Activated T-cell treated with anti-CD3 and anti-CD28 coated beads, Interleukin-2, amount 50 U/mL, for 72 hours (primary cell): ENCODE data around the gene CNGA1. TPM values are rescaled to one million over a fixed set of nuclear protein-coding genes. Genes with fewer than 3 reads are reported as not detected.
A peak's percentile ranks its signal among the peaks of the same experiment; 100 is the strongest.

ENCODE experiments used
- ATAC-seq, 2 donors: fragments of 150-1000 bp; cut with Tn5 transposase; replicated peaks in 1 of 2; 2 replicates each; pipeline ENCODE4 v1.10.0; 2021; ENCODE audit warnings: moderate library complexity in 2 of 2, mild to moderate bottlenecking in 1 of 2
- DNase-seq, 2 donors: peaks; one replicate each; pipeline ENCODE4 v3.0.0; 2021 to 2022; ENCODE audit warnings: mixed read lengths in 1 of 2
- H3K27ac Mint-ChIP-seq: one replicate; pipeline ENCODE4 v1.8.0; 2022; ENCODE audit warnings: mild to moderate bottlenecking, moderate library complexity, mixed read lengths
- H3K27me3 Mint-ChIP-seq: one replicate; pipeline ENCODE4 v1.8.0; 2022; ENCODE audit warnings: low read depth, mixed read lengths
- H3K36me3 Mint-ChIP-seq, 2 donors: one replicate each; pipeline ENCODE4 v1.8.0; 2022; ENCODE audit warnings: mixed read lengths in 2 of 2, mild to moderate bottlenecking in 1 of 2; ENCODE audit not compliant: insufficient read depth in 2 of 2
- H3K4me1 Mint-ChIP-seq: one replicate; pipeline ENCODE4 v1.8.0; 2022; ENCODE audit warnings: low read depth, mixed read lengths
- H3K4me3 Mint-ChIP-seq, 2 donors: one replicate each; pipeline ENCODE4 v1.8.0; 2022; ENCODE audit warnings: mild to moderate bottlenecking in 2 of 2, mixed read lengths in 2 of 2, moderate library complexity in 2 of 2
- H3K9me3 Mint-ChIP-seq, 2 donors: one replicate each; pipeline ENCODE4 v1.8.0; 2022; ENCODE audit warnings: mixed read lengths in 2 of 2
- total RNA-seq, 2 donors: library from RNA; stranded (reverse); gene quantifications; one replicate each; pipeline ENCODE4 v1.2.3, GENCODE V29; 2022

The CNGA1 gene
- total RNA-seq, 2 donors from 2014 or later = 0.32 TPM; not detected in 1

GRCh38 chr4:47913330-47913729 lies 103.2 kb downstream of the CNGA1 start:
- H3K4me3 Mint-ChIP-seq = peak overlapping the region; percentile 92 to 99
- H3K36me3 Mint-ChIP-seq = peaks cover 10 to 22% of the 10 kb centered on the region in 2 donors
- ATAC-seq = no peak
- peaks cover 29% of the 10 kb centered on the region for H3K4me1 Mint-ChIP-seq
- DNase-seq = no peak
- no peaks in the 10 kb centered on the region for H3K27me3 Mint-ChIP-seq
- peak overlapping the region; percentile 94 for H3K27ac Mint-ChIP-seq
- H3K9me3 Mint-ChIP-seq = peaks cover 2 to 4% of the 10 kb centered on the region in 2 donors

- no peak overlapping the region for H3K27ac Mint-ChIP-seq
- H3K36me3 Mint-ChIP-seq = peaks cover 5 to 16% of the 10 kb centered on the region in 2 donors
- H3K4me1 Mint-ChIP-seq = peaks cover 8% of the 10 kb centered on the region
- no peak for ATAC-seq
- no peak overlapping the region for H3K4me3 Mint-ChIP-seq
- no peak for DNase-seq
- no peaks in the 10 kb centered on the region for H3K9me3 Mint-ChIP-seq
- H3K27me3 Mint-ChIP-seq = no peaks in the 10 kb centered on the region
Observed at GRCh38 chr4:47907089-47907646, 109.3 kb downstream of the CNGA1 start.

GRCh38 chr4:47899639-47900038 lies 116.8 kb downstream of the CNGA1 start:
- no peak for DNase-seq
- Mint-ChIP-seq H3K9me3 (no peaks in the 10 kb centered on the region), H3K27ac (no peak overlapping the region), H3K4me1 (peaks cover 4% of the 10 kb centered on the region), H3K36me3 (peaks cover 8 to 20% of the 10 kb centered on the region in 2 donors), H3K27me3 (no peaks in the 10 kb centered on the region), H3K4me3 (no peak overlapping the region)
- ATAC-seq = no peak

GRCh38 chr4:47891928-47892327 lies 124.6 kb downstream of the CNGA1 start:
- Mint-ChIP-seq H3K4me3 (no peak overlapping the region), H3K4me1 (peaks cover 23% of the 10 kb centered on the region), H3K27ac (peak overlapping the region; percentile 7), H3K36me3 (peaks cover 13 to 32% of the 10 kb centered on the region in 2 donors), H3K27me3 (no peaks in the 10 kb centered on the region), H3K9me3 (no peaks in the 10 kb centered on the region)
- peak; percentile 80 for ATAC-seq
- DNase-seq = no peak

Other genes with a start within 250 kb of the CNGA1 start
- gene CORIN, start 178.6 kb downstream of the CNGA1 start, total RNA-seq = under 1 TPM; 0.25 to 0.29 TPM
- gene NFXL1, start 102.1 kb downstream of the CNGA1 start, total RNA-seq = 10 to 100 TPM; 15.6 to 18.4 TPM
- gene NIPAL1, start 91 bp upstream of the CNGA1 start, total RNA-seq = 1 to 10 TPM; 1.6 to 1.7 TPM
- gene TXK, start 117.6 kb upstream of the CNGA1 start, total RNA-seq = 10 to 100 TPM; 37.8 to 52.3 TPM